ENCODE data around the gene RNF213. TPM values are rescaled to one million over a fixed set of nuclear protein-coding genes. Genes with fewer than 3 reads are reported as not detected.

Gene RNF213
- total RNA-seq, 1 donor from 2014 or later: 17.5 TPM

GRCh38 chr17:80421381-80422090 is 160.9 kb downstream of the RNF213 start:
- DNase-seq: no peak

GRCh38 chr17:80422276-80422675 is 161.6 kb downstream of the RNF213 start:
- DNase-seq: no peak

GRCh38 chr17:80422981-80423380 is 162.3 kb downstream of the RNF213 start:
- DNase-seq: no peak

GRCh38 chr17:80423536-80424225 is 163.0 kb downstream of the RNF213 start:
- DNase-seq: no peak

GRCh38 chr17:80424261-80424660 is 163.6 kb downstream of the RNF213 start:
- no peak for DNase-seq

GRCh38 chr17:80424878-80425765 is 164.5 kb downstream of the RNF213 start:
- DNase-seq: no peak

GRCh38 chr17:80425835-80426426 is 165.3 kb downstream of the RNF213 start:
- DNase-seq: no peak

GRCh38 chr17:80426671-80427326 is 166.1 kb downstream of the RNF213 start:
- peak; percentile 48 for DNase-seq

- no peak for DNase-seq
Observed at GRCh38 chr17:80427366-80428282, 167.0 kb downstream of the RNF213 start.

GRCh38 chr17:80428363-80428762 is 167.7 kb downstream of the RNF213 start:
- no peak for DNase-seq

GRCh38 chr17:80428796-80429195 is 168.1 kb downstream of the RNF213 start:
- DNase-seq: no peak

GRCh38 chr17:80429356-80430275 is 169.0 kb downstream of the RNF213 start:
- no peak for DNase-seq

- DNase-seq: no peak
Observed at GRCh38 chr17:80430446-80431245, 170.0 kb downstream of the RNF213 start.

- no peak for DNase-seq
Observed at GRCh38 chr17:80431246-80432195, 170.9 kb downstream of the RNF213 start.

- DNase-seq: no peak
Observed at GRCh38 chr17:80432350-80432955, 171.8 kb downstream of the RNF213 start.

GRCh38 chr17:80432961-80433550 is 172.4 kb downstream of the RNF213 start:
- DNase-seq: no peak

Measured in occipital lobe (tissue), 2 donors.